ENCODE data around the gene BEST3.

Gene BEST3

DNA sequence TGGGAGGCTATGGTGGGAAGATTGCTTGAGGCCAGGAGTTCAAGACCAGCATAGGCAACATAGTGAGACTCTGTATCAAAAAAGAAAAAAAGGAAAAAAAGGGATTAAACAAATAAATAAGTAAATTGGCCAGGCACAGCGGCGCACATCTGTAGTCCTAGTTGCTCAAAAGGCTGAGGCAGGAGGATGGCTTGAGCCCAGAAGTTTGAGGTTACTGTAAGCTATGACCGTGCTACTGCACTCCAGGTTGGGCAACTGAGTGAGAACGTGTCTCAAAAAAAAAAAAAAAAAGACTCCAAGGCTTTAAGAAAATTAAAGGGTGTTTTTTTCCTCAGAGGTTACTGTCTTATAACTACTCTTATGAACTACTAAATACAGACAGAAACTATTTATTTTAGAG, 11.7 kb downstream of the BEST3 start:
- TF ChIP-seq, protein P1, sequence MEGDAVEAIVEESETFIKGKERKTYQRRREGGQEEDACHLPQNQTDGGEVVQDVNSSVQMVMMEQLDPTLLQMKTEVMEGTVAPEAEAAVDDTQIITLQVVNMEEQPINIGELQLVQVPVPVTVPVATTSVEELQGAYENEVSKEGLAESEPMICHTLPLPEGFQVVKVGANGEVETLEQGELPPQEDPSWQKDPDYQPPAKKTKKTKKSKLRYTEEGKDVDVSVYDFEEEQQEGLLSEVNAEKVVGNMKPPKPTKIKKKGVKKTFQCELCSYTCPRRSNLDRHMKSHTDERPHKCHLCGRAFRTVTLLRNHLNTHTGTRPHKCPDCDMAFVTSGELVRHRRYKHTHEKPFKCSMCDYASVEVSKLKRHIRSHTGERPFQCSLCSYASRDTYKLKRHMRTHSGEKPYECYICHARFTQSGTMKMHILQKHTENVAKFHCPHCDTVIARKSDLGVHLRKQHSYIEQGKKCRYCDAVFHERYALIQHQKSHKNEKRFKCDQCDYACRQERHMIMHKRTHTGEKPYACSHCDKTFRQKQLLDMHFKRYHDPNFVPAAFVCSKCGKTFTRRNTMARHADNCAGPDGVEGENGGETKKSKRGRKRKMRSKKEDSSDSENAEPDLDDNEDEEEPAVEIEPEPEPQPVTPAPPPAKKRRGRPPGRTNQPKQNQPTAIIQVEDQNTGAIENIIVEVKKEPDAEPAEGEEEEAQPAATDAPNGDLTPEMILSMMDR (IDR thresholded peaks at IDR 0.05; ENCODE audit: extremely low read depth, missing control alignments): no peak
- no peak for DNase-seq (ENCODE audit: low spot score)

- no peak for DNase-seq (ENCODE audit: low spot score)
- TF ChIP-seq, protein P1 (IDR thresholded peaks at IDR 0.05; ENCODE audit: extremely low read depth, missing control alignments): no peak
Measured at GRCh38 chr12:69686731-69687130, 12.4 kb downstream of the BEST3 start.

DNA sequence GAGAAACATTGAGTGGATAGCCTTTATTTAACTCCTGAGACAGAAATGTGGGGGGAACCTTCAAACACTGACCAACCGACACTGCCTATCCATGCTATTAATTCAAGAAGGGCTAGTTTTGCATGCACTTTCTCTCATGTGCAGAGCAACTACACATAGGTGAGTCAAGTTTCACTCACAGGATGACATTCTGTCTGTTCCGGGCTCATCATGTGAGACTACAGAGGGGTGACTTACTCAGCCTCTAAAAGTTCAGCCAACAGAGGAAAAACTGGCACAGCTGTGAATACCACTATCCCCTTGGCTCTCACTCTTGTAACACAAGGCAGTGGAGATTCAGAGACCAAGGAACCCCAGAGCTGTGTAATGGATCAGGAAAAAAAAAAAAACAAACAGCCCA, 13.3 kb downstream of the BEST3 start:
- no peak for DNase-seq (ENCODE audit: low spot score)
- TF ChIP-seq, protein P1 (IDR thresholded peaks at IDR 0.05; ENCODE audit: extremely low read depth, missing control alignments): no peak

- TF ChIP-seq, protein P1 (IDR thresholded peaks at IDR 0.05; ENCODE audit: extremely low read depth, missing control alignments): no peak
- DNase-seq (ENCODE audit: low spot score): no peak
Measured at GRCh38 chr12:69684466-69684865, 14.6 kb downstream of the BEST3 start.

DNA sequence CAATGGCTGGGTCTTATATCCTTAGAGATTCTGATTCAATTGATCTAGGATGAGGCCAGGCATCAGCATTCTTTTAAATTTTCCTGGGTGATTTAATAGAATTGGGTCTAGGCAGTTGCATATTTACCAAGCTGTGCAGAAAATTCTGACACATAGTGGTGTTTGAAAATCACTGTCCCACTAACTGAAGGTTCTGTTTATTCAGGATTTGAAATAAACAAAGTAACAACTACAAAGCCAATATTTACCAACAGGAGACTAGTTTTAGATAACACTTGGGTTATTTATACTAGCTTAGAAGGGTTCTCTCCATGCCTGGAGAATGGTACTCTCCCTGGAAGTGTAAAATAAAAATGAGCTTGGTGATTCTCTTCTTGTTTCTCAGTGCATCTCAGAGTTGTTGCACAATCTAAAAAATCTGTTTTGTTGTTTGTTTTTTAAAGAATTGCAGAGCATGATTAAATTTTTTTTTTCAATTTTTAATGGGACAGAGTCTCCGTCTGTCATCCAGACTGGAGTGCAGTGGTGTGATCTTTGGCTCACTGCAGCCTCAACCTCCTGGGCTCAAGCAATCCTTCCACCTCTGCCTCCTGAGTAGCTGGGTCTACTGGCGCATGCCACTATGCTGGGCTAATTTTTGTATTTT, 16.9 kb downstream of the BEST3 start:
- TF ChIP-seq, protein P1 (IDR thresholded peaks at IDR 0.05; ENCODE audit: extremely low read depth, missing control alignments): no peak
- no peak for DNase-seq (ENCODE audit: low spot score)

- TF ChIP-seq, protein P1 (IDR thresholded peaks at IDR 0.05; ENCODE audit: extremely low read depth, missing control alignments): no peak
- no peak for DNase-seq (ENCODE audit: low spot score)
Measured at GRCh38 chr12:69679119-69679518, 20.0 kb downstream of the BEST3 start.

- TF ChIP-seq, protein P1 (IDR thresholded peaks at IDR 0.05; ENCODE audit: extremely low read depth, missing control alignments): no peak
Measured at GRCh38 chr12:69676257-69677012, 22.7 kb downstream of the BEST3 start.

More at GRCh38 chr12:69676257-69677012, 22.7 kb downstream of the BEST3 start:
- no peak for DNase-seq (ENCODE audit: low spot score)

Data from GM20000 (cell line).